PC-3 (cell line): ENCODE measurements around the gene LRRC3. TPM values are rescaled to one million over a fixed set of nuclear protein-coding genes. Genes with fewer than 3 reads are reported as not detected.

Experiments used
- ATAC-seq: fragments of 200-7000 bp; cut with Tn5 transposase; 2 replicates; pipeline ENCODE4 v1.9.1; 2020; ENCODE audit warnings: mild to moderate bottlenecking, moderate library complexity
- BruUV-seq: library from RNA; stranded (reverse); fragments of 400-500 nt; replicated peaks from 2 replicates; lab custom pipeline; 2021; lab: Mats Ljungman, UMichigan
- CTCF ChIA-PET: fragments of 300-600 bp; sonication (Branson Sonifier 250); formaldehyde crosslinking; loops from one replicate; lab custom pipeline; 2022; ENCODE audit warnings: antibody characterized with exemption; lab: Charles Lee
- POLR2A ChIA-PET: fragments of 300-600 bp; sonication (Branson Sonifier 250); formaldehyde crosslinking; loops from one replicate; lab custom pipeline; 2022; ENCODE audit warnings: antibody characterized with exemption; ENCODE audit not compliant: unreplicated experiment; lab: Charles Lee
- DNase-seq: peaks from one replicate; pipeline ENCODE4 v3.0.0-alpha.2; 2015
- H2AFZ ChIP-seq: fragments of 300-600 bp; sonication (generic); 2 replicates; pipeline ENCODE4 v1.6.0; 2016; ENCODE audit warnings: antibody characterized with exemption, low read length
- H3F3A ChIP-seq: fragments of 300-600 bp; sonication (generic); one replicate; pipeline ENCODE4 v1.6.0; 2017; ENCODE audit warnings: antibody characterized with exemption, low read length, control low read depth, mild to moderate bottlenecking; ENCODE audit not compliant: unreplicated experiment
- H3K27ac ChIP-seq: fragments of 300-600 bp; sonication (generic); 2 replicates; pipeline ENCODE4 v1.5.1; 2016; ENCODE audit warnings: mild to moderate bottlenecking, low read length
- H3K27me3 ChIP-seq: fragments of 300-600 bp; sonication (generic); 2 replicates; pipeline ENCODE4 v1.6.1; 2016; ENCODE audit warnings: low read length, mixed read lengths
- H3K36me3 ChIP-seq: fragments of 300-600 bp; sonication (generic); 2 replicates; pipeline ENCODE4 v1.6.1; 2016; ENCODE audit warnings: low read depth, mixed run types, low read length, mixed read lengths
- H3K4me1 ChIP-seq: fragments of 300-600 bp; sonication (generic); 2 replicates; pipeline ENCODE4 v1.5.1; 2016; ENCODE audit warnings: low read length; ENCODE audit not compliant: insufficient read depth
- H3K4me2 ChIP-seq: fragments of 300-600 bp; sonication (generic); 2 replicates; pipeline ENCODE4 v1.6.0; 2016; ENCODE audit warnings: low read length
- H3K4me3 ChIP-seq: fragments of 300-600 bp; sonication (generic); 2 replicates; pipeline ENCODE4 v1.5.1; 2016; ENCODE audit warnings: mild to moderate bottlenecking, low read length, mixed read lengths
- H3K79me2 ChIP-seq: fragments of 300-600 bp; sonication (generic); 2 replicates; pipeline ENCODE4 v1.6.1; 2017; ENCODE audit warnings: low read length, mixed read lengths
- H3K9ac ChIP-seq: fragments of 300-600 bp; sonication (generic); 2 replicates; pipeline ENCODE4 v1.6.0; 2016; ENCODE audit warnings: mild to moderate bottlenecking, low read length
- H3K9me2 ChIP-seq: fragments of 300-600 bp; sonication (generic); replicated peaks from 2 replicates; pipeline ENCODE4 v1.6.1; 2016; ENCODE audit warnings: mixed run types, low read length, mixed read lengths
- H3K9me3 ChIP-seq: fragments of 300-600 bp; sonication (generic); 2 replicates; pipeline ENCODE4 v1.6.1; 2016; ENCODE audit warnings: low read length, mixed read lengths
- H4K20me1 ChIP-seq: fragments of 300-600 bp; sonication (generic); 2 replicates; pipeline ENCODE4 v1.6.1; 2016; ENCODE audit warnings: low read length, mixed read lengths
- EZH2 ChIP-seq: fragments of 300-600 bp; sonication (generic); IDR thresholded peaks from one replicate; pipeline ENCODE4 v1.6.1; 2017; ENCODE audit warnings: antibody characterized with exemption, mild to moderate bottlenecking, low read length; ENCODE audit not compliant: unreplicated experiment
- EZH2phosphoT487 ChIP-seq: fragments of 300-600 bp; sonication (generic); IDR thresholded peaks from 2 replicates; pipeline ENCODE4 v1.6.1; 2018; ENCODE audit warnings: mild to moderate bottlenecking, antibody characterized with exemption, low read length, borderline replicate concordance
- intact Hi-C: fragments of 100-400 bp; cut with micrococcal nuclease; formaldehyde crosslinking; loops from 2 replicates; pipeline ENCODE4 v1.9.0; 2023
- total RNA-seq: library from RNA; depleted of rRNA; stranded (reverse); fragments of >200 nt; gene quantifications from 2 replicates; pipeline ENCODE4 v1.2.3, GENCODE V29; 2014
- TF ChIP-seq, protein P1 (sequence below): fragments of 300-600 bp; sonication (generic); conservative IDR thresholded peaks from 2 replicates; pipeline ENCODE4 v1.5.1; 2017; ENCODE audit warnings: antibody characterized with exemption, low read depth, mild to moderate bottlenecking, low read length

Gene LRRC3
- total RNA-seq, 1 experiment from 2014 or later = 3.1 TPM

DNA sequence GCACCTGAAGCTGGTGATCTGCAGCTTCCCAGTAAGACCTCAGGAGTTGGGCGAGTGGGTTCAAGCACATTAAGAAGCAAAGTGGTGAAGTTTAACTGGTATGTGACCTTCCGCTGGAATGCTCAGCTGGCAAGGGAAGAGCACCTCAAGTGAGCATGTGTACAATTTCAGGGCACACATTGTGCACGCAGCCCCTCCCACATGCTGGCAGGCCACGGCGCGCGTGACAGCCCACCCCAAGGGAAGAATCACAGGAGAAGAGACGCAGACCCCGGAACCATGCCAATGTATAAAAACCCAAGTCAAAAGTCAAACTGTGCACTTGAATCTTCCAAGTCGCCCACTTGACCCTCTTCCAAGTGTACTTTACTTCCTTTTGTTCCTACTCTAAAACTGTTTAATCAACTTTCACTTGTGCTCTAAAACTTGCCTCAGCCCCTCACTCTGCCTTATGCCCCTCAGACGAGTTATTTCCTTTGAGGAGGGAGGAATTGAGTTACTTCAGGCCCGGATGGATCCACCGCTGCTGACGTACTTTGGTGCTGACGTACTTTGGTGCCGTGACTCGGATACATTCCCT is 20.0 kb downstream of the LRRC3 start:
- no peaks in the 10 kb centered on the region for H3F3A ChIP-seq
- H4K20me1 ChIP-seq = no peaks in the 10 kb centered on the region
- no peaks in the 10 kb centered on the region; the same call in 1 of the 2 replicates for H3K27me3 ChIP-seq
- intact Hi-C loops = no loop called here
- H3K9me3 ChIP-seq = no peaks in the 10 kb centered on the region
- no peak overlapping the region for H3K4me3 ChIP-seq
- no peak overlapping the region for H3K27ac ChIP-seq
- no peak overlapping the region for H2AFZ ChIP-seq
- H3K9ac ChIP-seq = no peak overlapping the region
- TF ChIP-seq, protein P1, sequence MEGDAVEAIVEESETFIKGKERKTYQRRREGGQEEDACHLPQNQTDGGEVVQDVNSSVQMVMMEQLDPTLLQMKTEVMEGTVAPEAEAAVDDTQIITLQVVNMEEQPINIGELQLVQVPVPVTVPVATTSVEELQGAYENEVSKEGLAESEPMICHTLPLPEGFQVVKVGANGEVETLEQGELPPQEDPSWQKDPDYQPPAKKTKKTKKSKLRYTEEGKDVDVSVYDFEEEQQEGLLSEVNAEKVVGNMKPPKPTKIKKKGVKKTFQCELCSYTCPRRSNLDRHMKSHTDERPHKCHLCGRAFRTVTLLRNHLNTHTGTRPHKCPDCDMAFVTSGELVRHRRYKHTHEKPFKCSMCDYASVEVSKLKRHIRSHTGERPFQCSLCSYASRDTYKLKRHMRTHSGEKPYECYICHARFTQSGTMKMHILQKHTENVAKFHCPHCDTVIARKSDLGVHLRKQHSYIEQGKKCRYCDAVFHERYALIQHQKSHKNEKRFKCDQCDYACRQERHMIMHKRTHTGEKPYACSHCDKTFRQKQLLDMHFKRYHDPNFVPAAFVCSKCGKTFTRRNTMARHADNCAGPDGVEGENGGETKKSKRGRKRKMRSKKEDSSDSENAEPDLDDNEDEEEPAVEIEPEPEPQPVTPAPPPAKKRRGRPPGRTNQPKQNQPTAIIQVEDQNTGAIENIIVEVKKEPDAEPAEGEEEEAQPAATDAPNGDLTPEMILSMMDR = no peak
- TF ChIP-seq EZH2 = no peak
- no peak for TF ChIP-seq EZH2phosphoT487
- H3K4me2 ChIP-seq = no peak overlapping the region
- ATAC-seq (no peak), DNase-seq (no peak)
- no peaks in the 10 kb centered on the region for H3K79me2 ChIP-seq
- ChIA-PET POLR2A (no interaction called here), CTCF (no interaction called here)
- H3K36me3 ChIP-seq = no peaks in the 10 kb centered on the region
- H3K4me1 ChIP-seq = no peaks in the 10 kb centered on the region
- BruUV-seq = no TSS peak
- H3K9me2 ChIP-seq = no peaks in the 10 kb centered on the region

DNA sequence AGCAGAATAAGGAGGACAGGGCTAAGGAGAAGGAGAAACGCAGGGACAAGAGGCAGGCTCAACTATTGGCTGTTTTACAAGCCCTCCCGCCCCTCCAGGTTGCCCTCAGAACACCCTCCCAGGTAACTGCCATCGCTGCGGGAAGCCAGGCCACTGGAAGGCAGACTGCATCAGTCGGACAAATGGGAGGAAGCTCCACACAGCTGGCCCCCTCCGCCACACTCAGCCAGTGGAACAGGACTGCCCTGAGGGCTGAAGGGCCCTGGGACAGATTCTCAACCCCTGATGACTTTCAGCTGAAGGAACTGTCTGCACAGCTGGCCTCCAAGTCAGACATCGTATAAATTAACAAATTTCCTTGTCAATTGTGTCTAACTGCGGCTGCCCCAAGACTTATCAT is 21.8 kb downstream of the LRRC3 start:
- no peaks in the 10 kb centered on the region for H4K20me1 ChIP-seq
- POLR2A ChIA-PET = no interaction called here
- DNase-seq (no peak), ATAC-seq (no peak)
- no peaks in the 10 kb centered on the region for H3K4me1 ChIP-seq
- CTCF ChIA-PET = no interaction called here
- no peaks in the 10 kb centered on the region for H3F3A ChIP-seq
- H3K4me2 ChIP-seq = no peak overlapping the region
- BruUV-seq = no TSS peak
- TF ChIP-seq, protein P1 = no peak
- TF ChIP-seq EZH2phosphoT487 (no peak), EZH2 (no peak)
- H3K79me2 ChIP-seq = no peaks in the 10 kb centered on the region
- H2AFZ ChIP-seq = no peak overlapping the region
- H3K27me3 ChIP-seq = no peaks in the 10 kb centered on the region; the same call in 1 of the 2 replicates
- H3K9me2 ChIP-seq = no peaks in the 10 kb centered on the region
- no peak overlapping the region for H3K9ac ChIP-seq
- H3K36me3 ChIP-seq = no peaks in the 10 kb centered on the region
- no peak overlapping the region for H3K27ac ChIP-seq
- no peak overlapping the region for H3K4me3 ChIP-seq
- intact Hi-C loops = no loop called here
- no peaks in the 10 kb centered on the region for H3K9me3 ChIP-seq

DNA sequence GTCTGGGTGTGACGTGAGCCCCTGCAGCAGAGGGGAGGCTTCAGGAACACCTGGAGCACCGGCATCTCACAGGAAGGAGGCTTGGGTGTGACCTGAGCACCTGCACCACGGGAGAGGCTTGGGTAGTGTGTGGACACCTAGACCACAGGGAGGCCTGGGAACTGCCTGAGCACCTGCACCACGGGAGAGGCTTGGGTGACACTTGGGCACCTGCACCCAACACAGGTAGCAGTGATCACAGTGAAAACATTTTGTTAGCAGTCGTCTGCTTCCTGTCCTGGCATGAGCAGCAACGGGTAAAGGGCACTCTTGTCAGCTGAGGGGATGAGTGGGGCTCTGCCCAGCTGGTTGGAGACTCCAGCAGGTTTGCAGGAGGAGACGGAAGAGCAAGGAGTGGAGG is 22.4 kb downstream of the LRRC3 start:
- Histone ChIP-seq H3F3A (no peaks in the 10 kb centered on the region), H3K27ac (no peak overlapping the region), H3K27me3 (no peaks in the 10 kb centered on the region), H3K9me2 (no peaks in the 10 kb centered on the region), H3K4me2 (no peak overlapping the region), H3K9me3 (no peaks in the 10 kb centered on the region), H3K4me1 (no peaks in the 10 kb centered on the region; the same call in 1 of the 2 replicates), H2AFZ (no peak overlapping the region), H3K4me3 (no peak overlapping the region), H3K79me2 (no peaks in the 10 kb centered on the region), H3K36me3 (no peaks in the 10 kb centered on the region), H4K20me1 (no peaks in the 10 kb centered on the region), H3K9ac (no peak overlapping the region)
- CTCF ChIA-PET = no interaction called here
- ATAC-seq (no peak), DNase-seq (no peak)
- TF ChIP-seq, protein P1 = no peak
- TF ChIP-seq EZH2phosphoT487 (no peak), EZH2 (no peak)
- BruUV-seq = no TSS peak
- POLR2A ChIA-PET = no interaction called here
- intact Hi-C loops = no loop called here
